Jurkat, Clone E6-1 (cell line): ENCODE data around the gene IFNA1. TPM values are rescaled to one million over a fixed set of nuclear protein-coding genes. Genes with fewer than 3 reads are reported as not detected.

ENCODE experiments used
- DNase-seq: peaks from one replicate; pipeline ENCODE4 v3.0.0-alpha.2; 2011; ENCODE audit warnings: low read depth, low spot score
- H3K4me3 ChIP-seq: 2 replicates; pipeline ENCODE4 v1.5.1; 2011; ENCODE audit warnings: mild to moderate bottlenecking, low read length, control low read depth, moderate library complexity
- polyA plus RNA-seq: library from polyadenylated mRNA; unstranded; fragments of >200 nt; gene quantifications from one replicate; pipeline ENCODE4 v1.2.1, GENCODE V29; 2012; ENCODE audit warnings: missing spikeins; ENCODE audit not compliant: insufficient read length, insufficient read depth

Gene IFNA1
- not detected for polyA plus RNA-seq

- H3K4me3 ChIP-seq = no peak within 1 kb of the TSS
- no peak for DNase-seq
These were observed at the start of gene IFNA1 for GRCh38 chr9:21440139-21440538. IFNA1 (plus strand) TSS chr9:21440439; CDS start chr9:21440508, 69 bp downstream.

- no peak for DNase-seq
- H3K4me3 ChIP-seq = no peak overlapping the region
These were observed 48.0 kb upstream of the IFNA1 start for GRCh38 chr9:21392270-21392669.

DNA sequence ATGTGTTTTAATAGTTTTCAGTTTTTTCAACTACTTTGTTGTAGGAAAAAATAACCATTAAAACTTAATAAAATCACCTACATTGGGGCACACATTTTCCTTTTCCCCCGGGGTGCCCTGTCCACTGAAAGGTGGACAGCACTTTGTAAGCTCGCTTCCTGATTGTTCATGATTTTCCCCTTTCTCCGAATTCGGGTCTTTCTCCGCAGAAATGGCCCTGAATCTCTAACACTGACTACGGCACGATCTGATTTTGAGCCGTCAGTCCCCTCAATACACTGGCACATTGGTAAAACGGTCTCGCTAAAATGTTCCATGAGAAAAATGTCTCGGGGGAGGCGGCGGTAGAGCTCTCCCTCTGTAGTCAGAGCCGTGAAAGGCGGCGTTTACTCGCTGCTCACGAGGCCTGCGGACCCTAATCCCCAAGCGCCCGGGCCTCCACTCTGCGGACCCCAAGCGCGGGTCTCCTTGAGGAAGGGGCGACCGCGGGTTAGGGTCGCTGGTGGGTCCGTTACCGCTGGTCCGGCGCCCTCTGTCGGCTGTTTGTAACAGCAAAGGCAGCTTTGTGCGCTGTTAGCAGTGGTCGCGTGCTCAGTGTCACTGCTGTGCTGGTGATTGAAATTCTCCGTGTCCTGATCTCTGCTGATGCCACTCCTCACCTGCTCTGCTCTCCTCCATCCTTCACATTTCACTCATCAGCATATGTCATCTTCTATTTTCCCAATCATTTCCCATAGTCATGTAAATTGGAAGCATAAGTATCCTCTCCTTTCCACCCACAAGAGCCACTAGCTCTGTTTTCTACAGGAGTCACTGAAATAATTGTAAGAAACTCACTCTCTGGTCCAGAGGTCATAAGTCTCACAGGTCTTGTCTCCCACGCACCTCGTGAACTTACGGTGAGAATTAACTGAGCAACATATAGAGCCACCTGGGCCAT lies 44.2 kb upstream of the IFNA1 start:
- H3K4me3 ChIP-seq = no peak overlapping the region
- DNase-seq = no peak

DNA sequence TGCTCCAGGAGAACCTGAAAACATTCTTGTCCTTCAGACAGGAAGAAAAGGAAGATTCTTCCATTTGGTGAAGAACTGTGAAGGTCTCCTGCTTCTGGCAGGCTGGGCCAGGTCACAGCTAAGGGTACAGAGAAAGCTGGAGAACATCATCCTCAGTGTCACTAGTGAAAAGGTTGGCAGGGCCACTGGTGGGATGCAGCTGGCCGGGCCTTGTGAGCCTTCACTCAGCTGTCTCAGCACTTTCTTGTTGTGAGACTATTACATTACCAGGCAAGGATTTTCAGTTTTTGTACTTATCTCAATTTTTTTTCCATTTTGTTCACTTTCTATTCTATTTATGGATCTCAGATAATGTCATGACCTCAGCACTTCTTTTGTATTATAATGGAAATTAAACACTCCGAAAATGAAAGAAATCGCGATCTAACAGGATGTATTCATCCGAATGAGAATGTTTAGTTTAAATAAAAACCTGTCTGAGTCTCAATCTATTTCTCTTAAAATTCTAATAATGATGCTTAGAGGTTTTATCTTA lies 41.2 kb upstream of the IFNA1 start:
- no peak for DNase-seq
- H3K4me3 ChIP-seq = no peak overlapping the region

DNA sequence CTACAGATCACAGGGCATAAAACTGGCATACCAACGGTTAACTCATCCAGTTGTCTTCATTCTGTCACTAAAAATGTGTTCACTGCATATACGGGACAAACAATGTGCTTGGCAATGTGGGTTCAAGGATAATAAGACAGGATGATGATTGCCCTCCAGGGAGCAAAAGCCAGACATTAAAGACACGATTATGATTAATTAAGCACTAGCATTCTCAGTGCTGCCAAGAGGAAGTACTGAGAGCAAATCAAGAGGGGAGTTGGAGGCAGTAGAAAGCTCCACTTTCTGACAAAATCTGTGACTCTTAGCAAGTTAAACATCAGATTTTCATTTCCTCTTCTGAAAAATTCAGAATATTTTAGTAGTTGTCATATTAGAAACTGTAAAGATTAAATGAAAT lies 40.3 kb upstream of the IFNA1 start:
- no peak overlapping the region for H3K4me3 ChIP-seq
- no peak for DNase-seq

DNA sequence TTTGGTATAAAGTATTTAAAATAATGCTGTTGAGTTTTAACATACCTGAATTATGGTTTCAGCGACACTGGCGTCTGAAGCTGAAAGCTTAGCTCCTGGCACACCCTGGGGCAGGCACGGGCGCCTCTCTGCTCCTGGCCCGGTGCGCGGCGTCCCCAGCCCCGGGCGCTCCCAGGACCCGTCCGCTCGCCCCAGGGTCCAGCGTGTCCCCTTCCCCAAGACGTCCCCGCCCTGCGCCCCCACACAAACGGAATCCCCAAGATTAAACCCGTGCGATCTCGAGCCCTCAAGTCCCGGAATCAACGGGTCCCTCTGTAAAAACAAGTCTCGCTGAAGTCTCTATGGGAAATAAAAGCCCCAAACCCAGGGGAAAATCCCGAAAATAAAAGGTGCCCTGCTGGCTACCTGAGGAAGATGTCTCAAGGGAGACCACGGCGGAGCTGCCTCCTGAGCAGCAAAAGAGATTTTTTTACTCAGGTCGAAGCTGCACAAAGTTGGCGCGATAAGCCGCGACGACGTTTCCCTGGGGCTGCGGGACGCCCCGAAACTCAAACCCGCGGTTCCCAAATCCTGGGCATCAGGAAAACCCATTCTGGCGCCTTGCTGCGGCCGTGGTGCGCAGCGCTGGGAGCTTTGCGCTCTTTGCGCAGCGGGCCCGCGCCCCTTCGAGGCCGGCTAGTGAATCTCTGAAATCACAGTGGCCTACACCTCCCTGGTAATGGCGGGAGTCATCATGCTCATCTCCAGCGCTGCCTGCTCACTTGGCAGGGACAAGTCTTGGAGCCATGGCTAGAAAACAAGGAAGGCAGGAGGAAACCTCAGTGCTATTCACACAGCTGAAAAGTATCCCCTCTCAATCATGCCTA lies 37.6 kb upstream of the IFNA1 start:
- no peak for DNase-seq
- H3K4me3 ChIP-seq = no peak overlapping the region

DNA sequence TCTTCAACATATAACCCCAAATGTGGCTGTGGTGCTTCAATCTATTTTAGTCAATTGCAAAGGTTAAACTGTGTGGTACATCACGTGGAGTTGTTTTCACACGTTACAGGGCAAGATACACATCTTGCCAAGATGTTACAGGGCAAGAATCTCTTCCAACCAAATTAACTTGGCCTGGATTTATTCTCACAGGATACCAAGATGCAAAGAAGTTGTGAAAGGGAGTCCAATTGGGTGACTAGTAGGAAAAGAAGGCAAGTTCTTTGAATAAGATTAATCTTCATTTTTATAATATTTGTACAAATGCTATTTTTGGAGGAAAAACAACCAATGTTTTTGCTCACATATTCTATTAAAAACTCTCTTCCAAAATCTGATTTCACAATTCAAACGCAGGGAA lies 36.1 kb upstream of the IFNA1 start:
- no peak overlapping the region for H3K4me3 ChIP-seq
- DNase-seq = no peak

DNA sequence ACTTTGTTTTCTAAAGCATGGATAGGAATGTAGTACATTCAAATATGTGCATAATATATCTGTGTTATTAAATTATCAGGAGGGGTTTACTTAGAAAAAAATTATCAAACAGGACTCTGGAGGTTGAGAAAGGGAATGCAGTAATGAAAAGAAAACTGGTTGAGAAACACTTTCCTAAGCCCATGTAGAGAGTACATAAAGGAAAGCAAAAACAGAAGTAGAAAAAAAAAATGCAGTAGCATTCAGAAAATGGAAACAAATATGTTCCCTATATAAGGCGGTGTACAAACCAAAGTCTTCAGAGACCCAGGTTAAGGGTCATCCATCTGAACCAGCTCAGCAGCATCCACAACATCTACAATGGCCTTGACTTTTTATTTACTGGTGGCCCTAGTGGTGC lies 31.4 kb upstream of the IFNA1 start, which contains the start of gene IFNA8:
IFNA8 (plus strand) TSS at position 301 of the 400 bp plus-strand sequence; CDS start at position 361, 60 bp downstream.
- no peak for DNase-seq

GRCh38 chr9:21412107-21412506 lies 28.1 kb upstream of the IFNA1 start:
- no peak for DNase-seq
- no peak overlapping the region for H3K4me3 ChIP-seq

More for the DNA sequence above, 31.4 kb upstream of the IFNA1 start, which contains the start of gene IFNA8:
- H3K4me3 ChIP-seq = no peak within 1 kb of the TSS

DNA sequence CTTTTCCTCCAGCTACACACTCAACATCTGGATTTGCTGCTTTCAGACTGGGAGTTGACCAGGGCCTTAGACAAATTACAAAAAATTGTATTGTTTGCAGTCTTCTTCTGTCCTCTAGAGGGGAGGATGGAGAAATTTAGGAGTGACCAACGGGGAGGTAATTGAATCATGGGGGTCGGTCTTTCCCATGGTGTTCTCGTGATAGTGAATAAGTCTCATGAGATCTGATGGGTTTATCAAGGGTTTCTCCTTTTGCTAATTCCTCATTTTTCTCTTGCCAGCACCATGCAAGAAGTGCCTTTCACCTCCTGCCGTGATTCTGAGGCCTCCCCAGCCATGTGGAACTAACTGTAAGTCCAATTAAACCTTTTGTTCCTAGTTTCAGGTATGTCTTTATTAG lies 27.1 kb upstream of the IFNA1 start:
- no peak for DNase-seq
- no peak overlapping the region for H3K4me3 ChIP-seq

DNA sequence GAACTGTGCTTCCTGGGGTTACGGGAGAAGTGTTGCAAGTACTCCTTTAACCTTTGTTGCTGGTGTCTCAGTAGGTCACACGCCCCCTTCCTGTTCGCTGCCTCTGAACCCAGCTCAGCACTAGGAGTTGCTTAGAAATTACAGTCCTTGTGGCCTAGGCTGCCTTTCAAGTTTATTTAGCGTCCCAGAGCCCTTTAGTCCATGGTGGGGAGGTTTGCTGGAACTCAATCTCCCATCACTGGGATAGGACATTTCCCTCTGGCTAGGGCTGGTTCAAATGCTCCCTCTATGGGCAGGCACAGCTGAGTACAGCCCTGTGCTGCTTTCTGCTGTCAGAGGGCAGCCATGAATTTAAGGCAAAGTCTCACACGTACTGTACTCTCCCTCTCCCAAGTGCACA lies 26.6 kb upstream of the IFNA1 start:
- DNase-seq = no peak
- no peak overlapping the region for H3K4me3 ChIP-seq

DNA sequence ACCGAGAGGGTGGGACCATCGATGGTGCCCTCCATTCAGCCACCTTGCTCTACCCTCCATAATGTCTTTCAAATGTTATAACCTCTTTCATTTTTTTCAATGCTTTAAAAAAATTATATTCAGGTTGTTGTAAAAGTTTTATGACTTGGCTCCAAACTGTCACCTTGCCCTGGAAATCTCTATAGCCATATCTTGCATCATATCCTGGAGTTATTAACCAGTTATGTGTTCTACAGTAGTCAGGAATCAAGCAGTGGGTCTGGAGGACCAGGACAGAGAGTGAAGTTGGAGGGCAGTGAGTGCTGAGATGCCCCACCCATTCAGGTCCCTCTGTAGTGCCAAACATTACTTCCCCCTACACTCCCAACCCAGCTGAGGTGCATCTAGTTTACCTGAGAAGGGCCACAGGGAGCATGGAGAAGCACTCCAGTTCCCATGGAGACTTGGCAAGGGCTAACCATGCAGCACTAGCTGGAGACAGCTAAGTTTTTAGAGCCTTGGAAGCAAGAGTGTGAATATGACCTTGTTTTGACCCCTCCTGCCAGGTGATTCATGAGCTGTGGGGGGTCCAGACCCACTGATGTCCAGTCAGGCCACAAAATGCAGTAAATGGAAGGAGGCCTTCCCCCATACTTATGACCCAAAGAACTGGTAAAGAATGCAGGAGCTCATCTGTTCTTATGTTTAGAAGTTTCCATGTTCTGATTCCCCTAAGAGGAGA lies 25.9 kb upstream of the IFNA1 start:
- H3K4me3 ChIP-seq = no peak overlapping the region
- DNase-seq = no peak

DNA sequence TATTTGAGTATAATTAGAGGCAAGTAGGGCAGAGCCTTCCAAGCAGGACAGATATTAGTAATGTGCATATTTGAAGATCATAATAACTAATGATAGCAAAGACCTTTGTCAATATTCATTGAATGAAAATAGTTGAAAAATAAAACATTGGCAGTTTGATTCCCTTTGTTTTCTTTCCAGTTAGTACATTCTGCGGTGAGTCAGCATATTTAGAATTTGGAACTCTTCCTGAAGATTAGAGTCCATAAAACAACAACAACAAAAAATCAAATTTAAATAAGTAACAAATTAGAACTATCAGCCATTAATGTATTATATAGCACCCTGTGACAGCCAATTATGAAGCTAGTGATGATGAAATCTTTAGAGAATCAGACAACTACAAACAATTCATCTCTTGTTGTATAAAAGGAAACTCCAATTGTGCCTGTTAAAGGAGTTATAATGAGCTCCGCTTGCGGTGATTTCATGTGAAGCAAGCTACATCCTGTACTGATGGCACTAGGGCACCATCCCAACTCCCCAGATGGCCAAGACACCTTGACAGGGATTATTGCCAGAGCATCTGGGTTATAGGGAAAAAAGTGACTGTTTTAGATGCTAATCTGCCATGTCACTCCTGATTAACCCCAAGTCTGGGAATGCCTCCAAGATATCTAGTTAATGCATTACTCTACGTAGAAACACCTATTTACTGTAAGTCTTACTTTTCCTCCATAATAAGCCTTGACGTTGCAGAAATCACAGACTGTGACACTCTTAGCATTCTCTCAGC lies 24.6 kb upstream of the IFNA1 start:
- DNase-seq = no peak
- H3K4me3 ChIP-seq = no peak overlapping the region

GRCh38 chr9:21428235-21428634 lies 12.0 kb upstream of the IFNA1 start:
- no peak for DNase-seq
- no peak overlapping the region for H3K4me3 ChIP-seq

GRCh38 chr9:21429191-21429590 lies 11.0 kb upstream of the IFNA1 start:
- no peak overlapping the region for H3K4me3 ChIP-seq
- no peak for DNase-seq

GRCh38 chr9:21432672-21433425 lies 7.4 kb upstream of the IFNA1 start:
- H3K4me3 ChIP-seq = no peak overlapping the region
- DNase-seq = no peak

DNA sequence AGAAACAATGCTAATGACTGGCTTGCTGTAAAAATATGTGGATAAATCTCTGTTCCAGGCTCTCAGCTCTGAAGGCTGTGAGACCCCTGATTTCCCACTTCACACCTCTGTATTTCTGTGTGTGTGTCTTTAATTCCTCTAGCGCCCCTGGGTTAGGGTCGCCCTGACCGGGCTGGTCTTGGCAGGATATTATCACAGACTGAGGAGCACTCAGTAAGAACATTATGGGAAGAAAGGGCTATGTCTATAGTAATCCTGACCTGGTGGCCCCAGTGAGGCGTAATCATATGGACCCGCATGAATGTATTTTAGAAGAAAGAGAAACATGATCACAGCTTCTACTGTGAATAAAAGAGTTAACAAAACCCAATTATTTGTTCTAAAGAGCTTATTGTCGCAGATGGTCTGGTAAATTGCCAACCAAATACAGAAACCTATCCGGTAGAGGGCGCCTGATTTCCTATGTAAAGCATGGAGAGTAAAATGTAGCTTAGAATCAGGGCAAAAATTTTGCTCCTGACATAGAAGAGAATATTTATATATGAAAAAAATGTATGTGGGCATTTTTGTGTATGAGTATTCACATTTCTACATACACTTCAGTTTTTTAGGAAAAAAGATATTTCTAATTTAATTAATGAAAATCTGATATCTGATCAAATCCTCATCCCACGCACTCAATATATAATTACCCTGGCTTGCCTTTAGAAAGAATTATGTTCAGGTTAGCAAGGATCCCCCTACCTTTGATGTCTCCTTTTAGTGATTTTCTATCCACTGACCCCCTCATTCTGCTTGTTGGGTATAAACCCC lies 5.8 kb upstream of the IFNA1 start:
- H3K4me3 ChIP-seq = no peak overlapping the region
- no peak for DNase-seq
